ENCODE results near the gene UST.

DNA sequence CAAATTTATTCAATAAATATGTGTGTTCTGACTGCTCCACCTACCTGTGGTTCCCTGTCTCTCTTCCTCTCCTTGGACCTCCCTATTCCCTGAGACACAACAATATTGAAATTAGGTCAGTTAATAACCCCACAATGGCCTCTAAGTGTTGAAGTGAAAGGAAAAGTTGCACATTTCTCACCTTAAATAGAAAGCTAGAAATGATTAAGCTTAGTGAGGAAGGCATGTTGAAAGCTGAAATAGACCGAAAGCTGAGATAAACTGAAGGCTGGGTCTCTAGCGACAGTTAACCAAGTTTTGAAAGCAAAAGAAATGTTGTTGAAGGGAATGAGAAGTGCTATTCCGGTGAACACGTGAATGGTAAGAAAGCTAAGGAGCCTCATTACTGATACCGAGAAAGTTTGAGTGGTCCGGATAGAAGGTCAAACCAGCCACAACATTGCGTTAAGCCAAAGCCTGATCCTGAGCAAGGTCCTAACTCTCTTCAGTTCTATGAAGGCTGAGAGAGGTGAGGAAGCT, 34.1 kb downstream of the UST start:
- TF ChIP-seq, protein P1, sequence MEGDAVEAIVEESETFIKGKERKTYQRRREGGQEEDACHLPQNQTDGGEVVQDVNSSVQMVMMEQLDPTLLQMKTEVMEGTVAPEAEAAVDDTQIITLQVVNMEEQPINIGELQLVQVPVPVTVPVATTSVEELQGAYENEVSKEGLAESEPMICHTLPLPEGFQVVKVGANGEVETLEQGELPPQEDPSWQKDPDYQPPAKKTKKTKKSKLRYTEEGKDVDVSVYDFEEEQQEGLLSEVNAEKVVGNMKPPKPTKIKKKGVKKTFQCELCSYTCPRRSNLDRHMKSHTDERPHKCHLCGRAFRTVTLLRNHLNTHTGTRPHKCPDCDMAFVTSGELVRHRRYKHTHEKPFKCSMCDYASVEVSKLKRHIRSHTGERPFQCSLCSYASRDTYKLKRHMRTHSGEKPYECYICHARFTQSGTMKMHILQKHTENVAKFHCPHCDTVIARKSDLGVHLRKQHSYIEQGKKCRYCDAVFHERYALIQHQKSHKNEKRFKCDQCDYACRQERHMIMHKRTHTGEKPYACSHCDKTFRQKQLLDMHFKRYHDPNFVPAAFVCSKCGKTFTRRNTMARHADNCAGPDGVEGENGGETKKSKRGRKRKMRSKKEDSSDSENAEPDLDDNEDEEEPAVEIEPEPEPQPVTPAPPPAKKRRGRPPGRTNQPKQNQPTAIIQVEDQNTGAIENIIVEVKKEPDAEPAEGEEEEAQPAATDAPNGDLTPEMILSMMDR (conservative IDR thresholded peaks at IDR 0.05; ENCODE audit: low read length), result no peak
- no peak for TF ChIP-seq EZH2phosphoT487 (IDR thresholded peaks at IDR 0.05; ENCODE audit: borderline replicate concordance, low read depth, low read length)

Data from OCI-LY7 (cell line).